Naive thymus-derived CD4-positive, alpha-beta T cell (primary cell): Measurements from ENCODE around the gene OPALIN. TPM values are rescaled to one million over a fixed set of nuclear protein-coding genes. Genes with fewer than 3 reads are reported as not detected.

Experiments used
- ATAC-seq: fragments of 150-1000 bp; cut with Tn5 transposase; 2 replicates; pipeline ENCODE4 v1.10.0; 2021; ENCODE audit warnings: mild to moderate bottlenecking, moderate library complexity
- CTCF ChIA-PET: fragments of 350-600 bp; sonication (Branson Sonifier 250); formaldehyde crosslinking; loops from one replicate; lab custom pipeline; 2021; ENCODE audit warnings: antibody characterized with exemption; lab: Charles Lee
- POLR2A ChIA-PET: fragments of 350-600 bp; sonication (Branson Sonifier 250); formaldehyde crosslinking; loops from one replicate; lab custom pipeline; 2021; ENCODE audit warnings: antibody characterized with exemption, inconsistent platforms; lab: Charles Lee
- DNase-seq, 9 donors: peaks; one replicate each; pipeline versions ENCODE4 v3.0.0 to v3.0.0-alpha.2; 2020 to 2022; ENCODE audit warnings: mixed read lengths in 1 of 9
- H3K27ac ChIP-seq: one replicate; pipeline ENCODE4 v1.7.0; 2013; ENCODE audit warnings: mild to moderate bottlenecking, low read depth, low read length, moderate library complexity
- H3K27me3 ChIP-seq, 2 donors: one replicate each; pipeline ENCODE4 v1.7.0; 2013; ENCODE audit warnings: low read length in 2 of 2, mild to moderate bottlenecking in 2 of 2, moderate library complexity in 2 of 2; ENCODE audit not compliant: control insufficient read depth in 2 of 2, insufficient read depth in 2 of 2
- H3K36me3 ChIP-seq, 3 experiments: 1 replicate in 2 of 3; 2 replicates in 1 of 3; pipeline ENCODE4 v1.7.0; 2013; ENCODE audit warnings: low read length in 3 of 3, mild to moderate bottlenecking in 3 of 3, moderate library complexity in 1 of 3; ENCODE audit not compliant: insufficient read depth in 3 of 3, control insufficient read depth in 2 of 3
- H3K4me1 ChIP-seq, 2 donors: one replicate each; pipeline ENCODE4 v1.7.0; 2013; ENCODE audit warnings: low read length in 2 of 2, mild to moderate bottlenecking in 2 of 2, moderate library complexity in 1 of 2; ENCODE audit not compliant: control insufficient read depth in 2 of 2, insufficient read depth in 2 of 2
- H3K4me3 ChIP-seq: 2 replicates; pipeline ENCODE4 v1.7.0; 2013; ENCODE audit warnings: mild to moderate bottlenecking, low read length
- H3K9me3 ChIP-seq, 3 experiments: 1 replicate in 2 of 3; 2 replicates in 1 of 3; pipeline ENCODE4 v1.7.0; 2013; ENCODE audit warnings: low read length in 3 of 3; ENCODE audit not compliant: control insufficient read depth in 2 of 3
- H3K27ac Mint-ChIP-seq, 9 donors: one replicate each; pipeline ENCODE4 v1.8.0; 2020 to 2022; ENCODE audit warnings: mixed read lengths in 9 of 9, mild to moderate bottlenecking in 8 of 9, moderate library complexity in 5 of 9, inconsistent platforms in 2 of 9
- H3K27me3 Mint-ChIP-seq, 5 donors: one replicate each; pipeline ENCODE4 v1.8.0; 2021 to 2022; ENCODE audit warnings: mixed read lengths in 5 of 5, mild to moderate bottlenecking in 1 of 5
- H3K36me3 Mint-ChIP-seq, 5 donors: one replicate each; pipeline ENCODE4 v1.8.0; 2020 to 2022; ENCODE audit warnings: mixed read lengths in 5 of 5, mild to moderate bottlenecking in 3 of 5, inconsistent platforms in 1 of 5
- H3K4me1 Mint-ChIP-seq, 7 donors: one replicate each; pipeline ENCODE4 v1.8.0; 2020 to 2022; ENCODE audit warnings: mixed read lengths in 7 of 7, mild to moderate bottlenecking in 3 of 7, inconsistent platforms in 1 of 7
- H3K4me3 Mint-ChIP-seq, 10 donors: one replicate each; pipeline ENCODE4 v1.8.0; 2020 to 2022; ENCODE audit warnings: mild to moderate bottlenecking in 10 of 10, mixed read lengths in 10 of 10, moderate library complexity in 6 of 10, inconsistent platforms in 2 of 10
- H3K9me3 Mint-ChIP-seq, 11 donors: one replicate each; pipeline ENCODE4 v1.8.0; 2020 to 2022; ENCODE audit warnings: mixed read lengths in 11 of 11, mild to moderate bottlenecking in 4 of 11, inconsistent platforms in 1 of 11, moderate library complexity in 1 of 11
- intact Hi-C, 2 donors: fragments of 100-400 bp; cut with micrococcal nuclease; formaldehyde crosslinking; loops; one replicate each; pipeline ENCODE4 v1.15.1; 2023
- polyA plus RNA-seq, 2 donors: library from polyadenylated mRNA; unstranded; fragments of 300-500 nt; fragmentation: Illumina TruSeq; gene quantifications; one replicate each; pipeline ENCODE4 v1.2.3, GENCODE V29; 2021
- total RNA-seq, 6 experiments: library from RNA in 5 of 6; stranded (reverse) in 5 of 6; gene quantifications; 1 replicate in 5 of 6; 2 replicates in 1 of 6; pipeline ENCODE4 v1.2.3 and lab custom pipeline; 2021 to 2026

OPALIN gene
- total and polyA plus RNA-seq, 7 experiments from 2014 or later: not detected

DNA sequence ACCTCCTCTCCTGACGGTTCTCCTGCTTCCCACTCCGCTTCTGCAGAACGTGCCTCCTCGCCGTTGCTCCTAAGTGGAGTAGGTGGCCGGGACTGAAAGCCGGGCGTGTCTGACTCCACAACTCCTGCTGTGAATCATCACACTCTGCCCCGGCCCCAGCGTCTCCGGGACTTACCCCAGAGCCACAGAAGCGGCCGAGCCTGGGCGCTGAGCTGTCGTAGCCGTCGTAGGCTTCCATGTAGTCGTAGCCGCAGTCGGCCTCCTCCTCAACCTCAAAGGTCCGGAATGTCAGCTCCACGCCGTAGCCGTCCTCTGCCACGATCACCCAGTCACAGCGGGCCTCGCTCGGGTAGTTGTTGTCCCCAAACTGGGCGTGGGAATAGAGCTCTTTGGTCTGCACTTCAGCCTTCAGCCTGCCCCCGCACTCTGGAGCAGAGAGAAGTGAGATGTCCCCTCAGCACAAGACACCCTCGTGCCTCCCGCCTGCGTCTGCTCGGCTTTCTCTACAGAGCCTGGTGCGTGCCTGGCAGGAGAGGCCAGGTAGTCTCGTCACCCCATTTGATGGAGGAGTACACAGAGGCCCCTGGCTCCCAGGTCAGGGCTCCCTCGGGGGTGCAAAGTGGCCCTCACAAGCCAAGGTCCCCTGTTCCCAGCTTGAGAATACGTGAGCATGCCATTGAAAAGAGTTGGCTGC lies 11.2 kb upstream of the OPALIN start:
- no peaks in the 10 kb centered on the region for H3K9me3 Mint-ChIP-seq
- ATAC-seq (no peak), DNase-seq (no peak)
- H3K27ac ChIP-seq: no peak overlapping the region
- no peaks in the 10 kb centered on the region for H3K27me3 ChIP-seq
- no peaks in the 10 kb centered on the region for H3K36me3 ChIP-seq
- intact Hi-C loops: loop anchor here in 1 of 2 donors (10.0 kb wide), 1 partner anchor 215 kb away; the partner anchor contains the start of gene TM9SF3
- CTCF ChIA-PET: interaction anchor here (1.6 kb wide), 1 partner anchor 9 kb away, joined by 4 read pairs; no protein-coding TSS in a partner anchor
- H3K27ac Mint-ChIP-seq: no peak overlapping the region
- H3K4me1 Mint-ChIP-seq: peaks cover 0 to 8% (median 4%) of the 10 kb centered on the region in 7 donors
- H3K9me3 ChIP-seq: no peaks in the 10 kb centered on the region
- H3K4me3 Mint-ChIP-seq: no peak overlapping the region
- H3K27me3 Mint-ChIP-seq: peaks cover 0 to 13% (median 5%) of the 10 kb centered on the region in 5 donors
- no peaks in the 10 kb centered on the region for H3K36me3 Mint-ChIP-seq
- no peaks in the 10 kb centered on the region for H3K4me1 ChIP-seq
- POLR2A ChIA-PET: interaction anchor here (0.6 kb wide), 1 partner anchor 235 kb away, joined by 3 read pairs; no protein-coding TSS in a partner anchor
- no peak overlapping the region for H3K4me3 ChIP-seq

DNA sequence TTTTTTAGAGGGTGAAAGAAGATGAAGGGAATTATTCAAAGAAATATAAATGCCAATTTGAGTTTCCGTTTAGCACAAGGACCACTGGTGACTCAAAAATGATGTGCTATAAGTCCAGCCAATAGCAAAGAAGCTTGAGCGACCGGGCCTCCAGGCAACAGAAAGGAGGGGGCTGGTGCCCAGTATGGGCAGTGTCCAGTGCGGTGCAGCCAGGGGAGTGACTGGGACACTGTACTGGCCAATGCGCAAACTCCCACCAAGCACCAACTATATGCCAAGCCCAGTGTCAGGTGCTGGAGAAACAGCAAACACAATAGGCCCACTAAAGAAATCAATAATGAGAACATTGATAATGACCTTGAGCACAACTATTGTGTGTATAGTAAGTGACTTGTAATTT lies 10.2 kb upstream of the OPALIN start:
- Mint-ChIP-seq H3K27me3 (peaks cover 0 to 5% (median 0%) of the 10 kb centered on the region in 5 donors), H3K4me1 (no peaks in the 10 kb centered on the region)

DNA sequence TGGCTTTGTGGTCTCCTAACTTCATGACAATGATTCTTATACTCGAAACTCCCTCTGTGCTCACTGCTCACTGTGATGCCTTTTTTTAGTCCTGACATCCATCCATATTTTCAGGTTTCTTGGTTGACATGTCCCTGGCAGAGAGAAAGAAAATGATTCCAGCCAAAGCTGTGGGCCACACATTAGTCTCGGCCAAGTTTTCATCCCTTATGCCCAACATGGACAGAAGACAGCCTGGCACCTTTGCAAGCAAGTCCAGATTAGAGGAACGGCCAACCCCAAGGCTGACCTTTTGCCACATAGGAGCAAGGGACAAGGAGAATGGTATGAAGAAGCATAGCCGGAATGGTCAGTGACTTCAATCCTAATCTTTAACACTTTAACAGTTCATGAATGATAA lies 8.7 kb upstream of the OPALIN start:
- DNase-seq (no peak), ATAC-seq (no peak)
- Histone ChIP-seq H3K4me3 (no peak overlapping the region), H3K4me1 (no peaks in the 10 kb centered on the region), H3K36me3 (no peaks in the 10 kb centered on the region), H3K27me3 (no peaks in the 10 kb centered on the region), H3K27ac (no peak overlapping the region), H3K9me3 (no peaks in the 10 kb centered on the region)
- peaks cover 0 to 2% (median 0%) of the 10 kb centered on the region in 5 donors for H3K27me3 Mint-ChIP-seq
- intact Hi-C loops: no loop called here
- H3K36me3 Mint-ChIP-seq: no peaks in the 10 kb centered on the region
- no peak overlapping the region for H3K27ac Mint-ChIP-seq
- POLR2A ChIA-PET: no interaction called here
- no peak overlapping the region for H3K4me3 Mint-ChIP-seq
- no peaks in the 10 kb centered on the region for H3K4me1 Mint-ChIP-seq
- CTCF ChIA-PET: interaction anchor here (0.7 to 0.9 kb wide), 2 partner anchors 19 to 148 kb away, joined by 3 read pairs; no protein-coding TSS in a partner anchor
- H3K9me3 Mint-ChIP-seq: no peaks in the 10 kb centered on the region

More for the DNA sequence above, 10.2 kb upstream of the OPALIN start:
- Histone ChIP-seq H3K4me1 (no peaks in the 10 kb centered on the region), H3K27ac (no peak overlapping the region), H3K9me3 (no peaks in the 10 kb centered on the region), H3K27me3 (no peaks in the 10 kb centered on the region), H3K4me3 (no peak overlapping the region), H3K36me3 (no peaks in the 10 kb centered on the region)
- no peak overlapping the region for H3K27ac Mint-ChIP-seq
- H3K36me3 Mint-ChIP-seq: no peaks in the 10 kb centered on the region
- DNase-seq (no peak), ATAC-seq (no peak)
- no peaks in the 10 kb centered on the region for H3K9me3 Mint-ChIP-seq
- POLR2A ChIA-PET: no interaction called here
- intact Hi-C loops: no loop called here
- no peak overlapping the region for H3K4me3 Mint-ChIP-seq
- CTCF ChIA-PET: interaction anchor here (0.6 to 0.8 kb wide), 2 partner anchors 322 to 353 kb away, joined by 3 read pairs; no protein-coding TSS in a partner anchor

DNA sequence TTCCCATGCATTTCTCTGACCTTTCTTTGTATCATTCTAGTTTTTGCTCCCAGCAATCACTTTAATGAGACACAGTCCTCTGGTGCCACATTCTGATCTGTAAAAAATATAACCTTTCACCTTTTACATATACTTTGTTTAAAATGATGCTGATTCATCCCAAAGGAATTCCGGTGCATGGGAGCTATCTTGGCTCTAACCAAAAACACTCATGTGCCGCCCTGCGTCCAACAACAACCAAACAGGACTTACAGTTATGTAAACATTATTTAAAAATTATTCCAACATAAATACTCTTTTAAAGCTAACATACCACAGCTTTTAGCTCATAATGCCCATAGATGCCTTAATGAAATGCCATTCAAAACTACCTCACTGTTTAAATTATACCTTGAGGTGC lies 7.7 kb upstream of the OPALIN start:
- ATAC-seq (no peak), DNase-seq (no peak)
- no peaks in the 10 kb centered on the region for H3K4me1 Mint-ChIP-seq
- H3K4me3 Mint-ChIP-seq: no peak overlapping the region
- Histone ChIP-seq H3K27ac (no peak overlapping the region), H3K9me3 (no peaks in the 10 kb centered on the region), H3K4me1 (no peaks in the 10 kb centered on the region), H3K4me3 (no peak overlapping the region), H3K27me3 (no peaks in the 10 kb centered on the region), H3K36me3 (no peaks in the 10 kb centered on the region)
- intact Hi-C loops: no loop called here
- H3K27me3 Mint-ChIP-seq: peaks cover 0 to 2% (median 0%) of the 10 kb centered on the region in 5 donors
- CTCF ChIA-PET: interaction anchor here (0.6 kb wide), 1 partner anchor 14 kb away, joined by 9 read pairs; no protein-coding TSS in a partner anchor
- no peaks in the 10 kb centered on the region for H3K9me3 Mint-ChIP-seq
- POLR2A ChIA-PET: no interaction called here
- H3K36me3 Mint-ChIP-seq: no peaks in the 10 kb centered on the region
- no peak overlapping the region for H3K27ac Mint-ChIP-seq

DNA sequence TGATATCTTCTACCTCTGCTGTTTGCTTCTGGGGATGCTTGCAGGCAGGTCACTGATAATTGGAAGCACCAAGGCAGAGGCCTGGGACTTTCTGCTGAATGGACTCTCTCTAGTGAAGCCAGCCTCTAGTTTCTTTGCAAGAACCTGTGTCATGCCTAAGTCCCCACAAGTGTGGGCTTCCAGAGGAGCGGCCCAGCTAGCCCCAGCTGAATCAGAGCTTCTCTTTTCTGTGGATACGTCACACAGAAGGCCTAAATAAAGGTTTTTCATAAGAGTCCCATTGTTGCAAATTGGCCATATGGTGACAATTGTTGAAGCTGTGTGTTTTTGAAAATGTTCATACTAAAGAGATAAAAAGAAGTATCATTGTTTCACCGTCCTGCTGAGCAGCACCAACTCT lies 6.8 kb upstream of the OPALIN start:
- CTCF ChIA-PET: interaction anchor here (0.6 kb wide), 1 partner anchor 10 kb away, joined by 3 read pairs; no protein-coding TSS in a partner anchor
- no peak for DNase-seq
- no peaks in the 10 kb centered on the region for H3K36me3 ChIP-seq
- Mint-ChIP-seq H3K9me3 (no peaks in the 10 kb centered on the region), H3K4me3 (no peak overlapping the region), H3K4me1 (no peaks in the 10 kb centered on the region), H3K36me3 (no peaks in the 10 kb centered on the region), H3K27ac (no peak overlapping the region), H3K27me3 (peaks cover 0 to 2% (median 0%) of the 10 kb centered on the region in 5 donors)
- POLR2A ChIA-PET: no interaction called here
- no peak overlapping the region for H3K4me3 ChIP-seq
- intact Hi-C loops: no loop called here
- ATAC-seq: no peak
- no peaks in the 10 kb centered on the region for H3K9me3 ChIP-seq
- H3K27me3 ChIP-seq: no peaks in the 10 kb centered on the region
- H3K4me1 ChIP-seq: no peaks in the 10 kb centered on the region
- no peak overlapping the region for H3K27ac ChIP-seq

DNA sequence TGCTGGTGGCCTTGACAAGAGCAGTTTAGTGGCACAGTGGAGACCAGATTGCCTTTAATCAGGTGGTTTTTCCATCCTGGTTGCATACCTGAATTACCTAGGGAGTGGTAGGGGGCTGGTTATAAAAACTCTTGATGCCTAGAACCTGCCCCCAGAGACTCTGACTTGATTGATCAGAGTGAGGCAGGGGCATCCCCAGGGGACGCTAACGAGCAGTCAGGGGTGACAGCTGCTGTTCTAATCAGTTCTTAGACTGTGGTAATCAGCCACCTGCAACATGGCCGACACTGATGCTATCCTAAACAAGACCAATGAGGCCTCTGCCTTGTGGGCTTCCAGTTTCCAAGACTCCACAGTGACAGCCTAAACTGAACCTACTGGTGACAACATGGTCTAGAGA lies 2.0 kb upstream of the OPALIN start:
- Histone ChIP-seq H3K36me3 (no peaks in the 10 kb centered on the region), H3K9me3 (no peaks in the 10 kb centered on the region), H3K27me3 (no peaks in the 10 kb centered on the region), H3K4me3 (no peak overlapping the region), H3K27ac (no peak overlapping the region), H3K4me1 (no peaks in the 10 kb centered on the region)
- peaks cover 2 to 12% (median 6%) of the 10 kb centered on the region in 5 donors for H3K27me3 Mint-ChIP-seq
- ChIA-PET POLR2A (no interaction called here), CTCF (no interaction called here)
- H3K4me1 Mint-ChIP-seq: no peaks in the 10 kb centered on the region
- no peaks in the 10 kb centered on the region for H3K36me3 Mint-ChIP-seq
- no peak for DNase-seq
- H3K9me3 Mint-ChIP-seq: no peaks in the 10 kb centered on the region
- no peak for ATAC-seq
- intact Hi-C loops: no loop called here
- no peak overlapping the region for H3K4me3 Mint-ChIP-seq
- H3K27ac Mint-ChIP-seq: no peak overlapping the region

DNA sequence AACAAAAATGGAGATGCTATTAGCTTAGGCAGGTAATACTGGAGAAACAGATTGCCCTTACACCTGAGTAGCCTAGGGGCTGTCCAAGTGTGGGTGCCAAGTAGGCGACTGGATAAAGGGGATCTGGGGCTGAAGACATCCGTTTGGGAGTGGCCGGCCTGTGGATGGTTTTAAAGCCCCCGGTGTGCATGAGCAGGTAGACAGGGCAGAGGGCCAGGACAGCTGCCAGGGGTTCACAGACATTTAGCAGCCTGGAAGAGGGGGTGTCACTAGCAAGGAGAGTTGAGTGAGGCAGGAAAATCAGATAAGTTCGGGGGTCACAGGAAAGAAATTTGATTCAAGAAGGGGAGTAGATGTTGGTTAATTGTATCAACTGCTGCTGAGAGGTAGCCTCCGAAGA lies 1.5 kb upstream of the OPALIN start:
- no peak overlapping the region for H3K4me3 ChIP-seq
- no peaks in the 10 kb centered on the region for H3K36me3 Mint-ChIP-seq
- no peaks in the 10 kb centered on the region for H3K9me3 Mint-ChIP-seq
- H3K27me3 ChIP-seq: no peaks in the 10 kb centered on the region
- H3K36me3 ChIP-seq: no peaks in the 10 kb centered on the region
- no peak overlapping the region for H3K27ac ChIP-seq
- POLR2A ChIA-PET: no interaction called here
- CTCF ChIA-PET: no interaction called here
- H3K9me3 ChIP-seq: no peaks in the 10 kb centered on the region
- no peak overlapping the region for H3K27ac Mint-ChIP-seq
- ATAC-seq (no peak), DNase-seq (no peak)
- intact Hi-C loops: no loop called here
- H3K4me1 Mint-ChIP-seq: no peaks in the 10 kb centered on the region
- no peak overlapping the region for H3K4me3 Mint-ChIP-seq
- H3K27me3 Mint-ChIP-seq: peaks cover 2 to 12% (median 6%) of the 10 kb centered on the region in 5 donors
- H3K4me1 ChIP-seq: no peaks in the 10 kb centered on the region
